Motor neuron (in vitro differentiated cells): ENCODE results near the gene GPATCH2. TPM values are rescaled to one million over a fixed set of nuclear protein-coding genes. Genes with fewer than 3 reads are reported as not detected.
A peak's percentile ranks its signal among the peaks of the same experiment; 100 is the strongest.

Experiments used
- ATAC-seq, 8 experiments: fragments of 200-7000 bp; cut with Tn5 transposase; replicated peaks in 6 of 8; 2 replicates each; pipeline ENCODE4 v1.8.0; 2021; ENCODE audit warnings: mild to moderate bottlenecking in 8 of 8, moderate library complexity in 8 of 8
- H3K27ac ChIP-seq, 2 donors: fragments of 250-450 bp; sonication (Bioruptor Pico); 2 replicates each; pipeline ENCODE4 v1.9.0; 2021; ENCODE audit warnings: antibody characterized with exemption in 2 of 2, mild to moderate bottlenecking in 2 of 2, moderate library complexity in 1 of 2
- H3K4me1 ChIP-seq, 2 donors: fragments of 250-450 bp; sonication (Bioruptor Pico); replicated peaks in 1 of 2; 2 replicates each; pipeline ENCODE4 v1.6.1; 2021; ENCODE audit warnings: antibody characterized with exemption in 2 of 2, mild to moderate bottlenecking in 2 of 2, moderate library complexity in 1 of 2
- H3K4me3 ChIP-seq, 5 donors: fragments of 250-450 bp; sonication (Bioruptor Pico); 2 replicates each; pipeline ENCODE4 v1.9.0; 2021; ENCODE audit warnings: antibody characterized with exemption in 5 of 5, mild to moderate bottlenecking in 5 of 5, moderate library complexity in 4 of 5
- WGBS, 10 experiments: fragments of 450-650 bp; shearing (Covaris generic); methylation state at CpG; one replicate each; pipeline ENCODE4 v1.0.0; 2022; 5-methylcytosine and 5-hydroxymethylcytosine counted together
- in situ Hi-C, 9 experiments: fragments of 400-800 bp; cut with MboI; loops; one replicate each; pipeline ENCODE4 v1.15.0; 2021; ENCODE audit warnings: low sequenced_read_pairs in 9 of 9, low pct_unique_long_range_greater_than_20kb in 2 of 9; ENCODE audit not compliant: unreplicated experiment in 9 of 9
- total RNA-seq, 8 experiments: library from RNA; unstranded; fragments of 300-600 nt; gene quantifications; 2 replicates each; pipeline versions ENCODE4 v1.2.3 to v1.2.4, GENCODE V29; 2022

The GPATCH2 gene
- total RNA-seq, 8 experiments from 2014 or later, result 19.5 to 33.7 (median 28.4) TPM

GRCh38 chr1:217494767-217495166 is 136.1 kb downstream of the GPATCH2 start:
- Histone ChIP-seq H3K4me1 (peaks cover 0 to 5% of the 10 kb centered on the region in 2 donors), H3K4me3 (no peak overlapping the region), H3K27ac (no peak overlapping the region)
- in situ Hi-C loops, result no loop called here
- 77 to 100% (median 86%) methylated on average over 1 to 2 of the region's 2 CpGs; no CpG with 5 or more reads in 1 of the 10 experiments for WGBS, 10 experiments
- no peak for ATAC-seq

DNA sequence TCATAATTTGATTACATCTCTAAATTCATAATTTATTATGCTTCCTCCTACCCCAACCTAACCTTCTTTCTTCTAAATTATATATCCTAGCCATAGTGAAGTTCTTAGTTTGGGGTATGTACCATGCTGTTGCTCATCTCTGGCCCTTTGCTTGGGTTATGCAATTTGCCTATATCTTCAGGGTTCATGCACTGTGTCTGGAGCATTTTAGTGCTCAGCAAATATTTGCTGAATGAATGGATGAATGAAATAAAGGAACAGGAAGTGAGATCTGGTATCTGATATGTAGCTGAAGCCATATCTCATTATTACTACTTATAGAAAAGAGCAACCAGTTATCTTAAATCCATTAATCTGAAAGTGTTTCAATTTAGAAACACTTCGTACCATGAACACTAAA is 137.6 kb downstream of the GPATCH2 start:
- no peak for ATAC-seq
- WGBS, 10 experiments, result 86 to 100% (median 100%) methylated on average over 1 of the region's 1 CpG; no CpG with 5 or more reads in 1 of the 10 experiments
- Histone ChIP-seq H3K4me1 (peaks cover 0 to 2% of the 10 kb centered on the region in 2 donors), H3K27ac (no peak overlapping the region), H3K4me3 (no peak overlapping the region)
- in situ Hi-C loops, result no loop called here

DNA sequence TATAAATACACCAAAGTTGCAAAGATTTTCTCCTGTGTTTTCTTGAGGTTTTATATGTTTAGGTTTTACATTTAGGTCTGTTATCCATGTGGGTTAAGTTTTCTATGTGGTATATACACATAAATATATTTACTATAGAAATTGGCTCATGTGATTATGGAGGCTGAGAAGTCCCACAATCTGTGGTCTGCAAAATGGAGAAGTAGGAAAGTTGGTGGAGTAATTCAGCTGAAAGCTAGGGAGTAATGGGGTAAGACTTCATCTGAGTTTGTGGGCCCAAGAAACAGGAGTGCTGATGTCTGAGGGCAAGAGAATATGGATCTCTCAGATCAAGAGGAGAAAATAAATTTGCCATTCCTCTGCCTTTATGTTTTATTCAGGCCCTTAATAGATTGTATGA is 146.0 kb downstream of the GPATCH2 start:
- H3K27ac ChIP-seq, result no peak overlapping the region
- in situ Hi-C loops, result no loop called here
- H3K4me1 ChIP-seq, result no peaks in the 10 kb centered on the region
- H3K4me3 ChIP-seq, result no peak overlapping the region
- ATAC-seq, result no peak

- peak in 2 of 8 experiments; percentile 84 to 86 for ATAC-seq
- no peak overlapping the region for H3K27ac ChIP-seq
- H3K4me3 ChIP-seq, result no peak overlapping the region
- WGBS, 10 experiments, result 71 to 100% (median 91%) methylated on average over 1 to 3 of the region's 3 CpGs; no CpG with 5 or more reads in 2 of the 10 experiments
- in situ Hi-C loops, result no loop called here
- no peaks in the 10 kb centered on the region for H3K4me1 ChIP-seq
Measured at GRCh38 chr1:217482356-217483102, 148.4 kb downstream of the GPATCH2 start.

- Histone ChIP-seq H3K4me1 (no peaks in the 10 kb centered on the region), H3K4me3 (no peak overlapping the region), H3K27ac (no peak overlapping the region)
- in situ Hi-C loops, result no loop called here
- ATAC-seq, result no peak
Measured at GRCh38 chr1:217478450-217478849, 152.4 kb downstream of the GPATCH2 start.

DNA sequence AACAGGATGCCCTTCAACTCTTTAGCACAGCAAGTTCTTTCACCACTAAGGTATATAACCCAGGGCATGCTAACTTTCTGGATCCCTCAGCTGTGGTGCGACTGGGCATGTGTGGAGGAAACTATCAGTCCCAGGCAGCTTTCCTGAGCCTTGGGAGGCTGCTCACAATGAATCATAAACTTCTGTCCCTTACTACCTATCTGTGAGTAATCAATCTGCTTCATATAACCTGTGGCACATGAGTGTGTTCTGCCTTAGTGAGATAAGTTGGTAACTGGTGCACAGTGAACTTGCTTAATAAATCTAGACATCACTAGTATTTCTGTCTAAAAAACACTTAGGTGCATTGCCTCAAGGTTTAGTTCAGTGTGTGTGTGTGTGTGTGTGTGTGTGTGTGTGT is 158.0 kb downstream of the GPATCH2 start:
- WGBS, 10 experiments, result 100% methylated on average over 1 of the region's 1 CpG; no CpG with 5 or more reads in 5 of the 10 experiments
- ATAC-seq, result no peak
- no peak overlapping the region for H3K27ac ChIP-seq

DNA sequence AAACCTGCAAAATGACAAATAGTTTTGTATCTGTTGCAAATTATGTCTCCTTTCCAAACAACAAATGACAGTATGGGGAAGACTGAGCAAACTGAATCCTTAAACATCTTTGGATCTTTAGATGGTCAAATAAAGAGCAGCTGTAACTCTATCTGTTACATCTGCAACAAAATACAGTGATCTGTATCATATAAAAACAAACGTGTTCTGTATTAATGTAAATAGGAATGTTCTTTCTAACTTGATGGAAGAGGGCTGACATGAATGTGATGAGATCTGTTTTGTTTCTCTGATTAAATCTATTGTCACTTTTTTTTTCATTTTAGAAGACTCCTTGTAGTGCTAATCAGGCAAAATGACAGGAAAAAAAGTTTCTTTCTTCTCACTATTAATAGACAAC is 159.5 kb downstream of the GPATCH2 start:
- Histone ChIP-seq H3K4me1 (no peaks in the 10 kb centered on the region), H3K27ac (no peak overlapping the region), H3K4me3 (no peak overlapping the region)
- WGBS, 10 experiments, result 11 to 100% (median 63%) methylated on average over 1 of the region's 1 CpG
- in situ Hi-C loops, result no loop called here
- no peak for ATAC-seq

More for the DNA sequence above, 158.0 kb downstream of the GPATCH2 start:
- H3K4me1 ChIP-seq, result no peaks in the 10 kb centered on the region
- in situ Hi-C loops, result no loop called here
- no peak overlapping the region for H3K4me3 ChIP-seq

GRCh38 chr1:217469983-217470382 is 160.9 kb downstream of the GPATCH2 start:
- Histone ChIP-seq H3K4me1 (no peaks in the 10 kb centered on the region), H3K4me3 (no peak overlapping the region), H3K27ac (no peak overlapping the region)
- WGBS, 10 experiments, result 82 to 100% (median 100%) methylated on average over 1 of the region's 1 CpG; no CpG with 5 or more reads in 2 of the 10 experiments
- in situ Hi-C loops, result no loop called here
- ATAC-seq, result no peak

- Histone ChIP-seq H3K27ac (no peak overlapping the region), H3K4me1 (no peaks in the 10 kb centered on the region), H3K4me3 (no peak overlapping the region)
- no peak for ATAC-seq
- WGBS, 10 experiments, result 88 to 100% (median 96%) methylated on average over 1 of the region's 1 CpG
- in situ Hi-C loops, result no loop called here
Measured at GRCh38 chr1:217465102-217465501, 165.8 kb downstream of the GPATCH2 start.

- in situ Hi-C loops, result no loop called here
- Histone ChIP-seq H3K27ac (no peak overlapping the region), H3K4me1 (no peaks in the 10 kb centered on the region), H3K4me3 (no peak overlapping the region)
- 88 to 100% (median 100%) methylated on average over 1 of the region's 1 CpG; no CpG with 5 or more reads in 2 of the 10 experiments for WGBS, 10 experiments
- ATAC-seq, result no peak
Measured at GRCh38 chr1:217462666-217463065, 168.2 kb downstream of the GPATCH2 start.

DNA sequence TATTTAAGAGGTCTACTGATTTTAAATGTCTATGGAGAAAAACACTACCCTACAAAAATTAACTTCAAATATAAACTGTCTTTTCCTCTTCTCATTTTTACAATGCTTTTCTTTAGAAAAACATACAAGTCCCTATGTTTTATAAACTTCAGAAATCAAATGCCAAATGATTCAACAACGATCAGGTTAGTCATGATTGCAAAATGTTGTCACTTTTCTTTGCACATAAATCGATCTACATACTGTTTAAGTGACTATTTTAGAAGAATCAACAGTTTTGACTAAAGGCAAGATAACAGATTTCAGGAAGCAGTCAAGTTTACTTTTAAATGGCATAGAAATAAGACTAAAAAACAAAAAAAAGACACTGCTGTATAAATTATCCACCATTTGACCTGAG is 168.7 kb downstream of the GPATCH2 start:
- ATAC-seq, result no peak
- H3K4me1 ChIP-seq, result no peaks in the 10 kb centered on the region
- 11 to 97% (median 81%) methylated on average over 1 to 2 of the region's 2 CpGs for WGBS, 10 experiments
- no peak overlapping the region for H3K27ac ChIP-seq
- H3K4me3 ChIP-seq, result no peak overlapping the region
- in situ Hi-C loops, result no loop called here

DNA sequence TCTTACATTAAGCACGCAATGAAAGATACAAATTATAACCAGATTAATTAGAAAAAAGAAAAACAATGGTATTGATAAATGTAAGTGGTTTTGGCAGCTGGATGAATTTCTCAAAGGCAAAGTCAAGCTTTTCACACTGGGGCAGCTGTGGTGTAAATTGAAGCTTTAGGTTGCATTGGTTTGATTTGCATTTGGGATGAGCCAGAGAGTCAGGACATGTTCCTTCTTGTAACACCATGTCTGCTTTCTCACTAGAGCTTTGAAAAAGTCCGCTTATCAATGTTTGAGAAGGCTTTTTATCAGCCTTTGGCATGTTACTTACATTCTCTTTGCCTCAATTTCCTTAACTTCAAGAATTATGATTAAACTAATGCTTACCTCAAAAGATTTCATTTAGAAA is 173.9 kb downstream of the GPATCH2 start:
- ATAC-seq, result no peak
- WGBS, 10 experiments, result 67 to 100% (median 98%) methylated on average over 1 to 2 of the region's 2 CpGs
- H3K4me3 ChIP-seq, result no peak overlapping the region
- H3K27ac ChIP-seq, result no peak overlapping the region
- no peaks in the 10 kb centered on the region for H3K4me1 ChIP-seq
- in situ Hi-C loops, result no loop called here

- WGBS, 10 experiments, result 88 to 94% (median 91%) methylated on average over 2 of the region's 2 CpGs; no CpG with 5 or more reads in 7 of the 10 experiments
- H3K4me3 ChIP-seq, result no peak overlapping the region
- H3K27ac ChIP-seq, result no peak overlapping the region
- no peaks in the 10 kb centered on the region for H3K4me1 ChIP-seq
- ATAC-seq, result no peak
- in situ Hi-C loops, result no loop called here
Measured at GRCh38 chr1:217456261-217456660, 174.6 kb downstream of the GPATCH2 start.

DNA sequence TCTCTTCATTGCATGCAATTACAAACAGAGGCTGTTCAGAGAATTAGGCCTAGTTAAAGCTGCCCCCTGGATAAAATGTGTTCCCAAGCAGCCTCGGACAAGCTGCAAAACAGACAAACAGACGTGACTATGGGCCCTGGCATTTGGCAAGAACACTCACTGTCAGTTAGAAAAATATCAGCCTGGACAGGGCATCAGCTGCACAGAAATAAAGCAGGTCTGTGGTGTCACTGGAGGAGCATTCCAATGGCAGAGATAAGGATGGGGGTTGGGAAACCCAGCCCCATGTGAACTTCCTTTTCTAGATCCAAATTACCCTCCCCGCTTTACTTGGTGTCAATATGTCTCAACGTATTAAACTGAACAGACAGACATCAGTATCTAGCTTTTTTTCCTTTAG is 177.1 kb downstream of the GPATCH2 start:
- Histone ChIP-seq H3K27ac (no peak overlapping the region), H3K4me3 (no peak overlapping the region), H3K4me1 (peaks cover 0 to 7% of the 10 kb centered on the region in 2 donors)
- ATAC-seq, result no peak
- 49 to 100% (median 88%) methylated on average over 1 to 4 of the region's 4 CpGs; no CpG with 5 or more reads in 3 of the 10 experiments for WGBS, 10 experiments
- in situ Hi-C loops, result no loop called here
